Measurements from ENCODE around the gene DNAH5. TPM values are rescaled to one million over a fixed set of nuclear protein-coding genes. Genes with fewer than 3 reads are reported as not detected.
A peak's percentile ranks its signal among the peaks of the same experiment; 100 is the strongest.

Gene DNAH5
- total and polyA plus RNA-seq, 2 of the 8 experiments (the other 6 are each of a cell fraction or from before 2014, with no cell fraction given): 0.30 to 0.73 TPM

- Histone ChIP-seq H4K8ac (ENCODE audit: extremely low read depth, insufficient read depth, low read length) (no peak overlapping the region; the same call in 1 of the 2 replicates), H4K91ac (replicated peaks; ENCODE audit: insufficient read length, low read length) (no peak overlapping the region), H3K18ac (ENCODE audit: extremely low read depth, low read length) (no peak overlapping the region), H4K20me1 (replicated peaks in 1 of 2; ENCODE audit: control insufficient read depth in 1 of 2, insufficient read depth in 2 of 2, low read length in 2 of 2) (no peaks in the 10 kb centered on the region), H2BK5ac (ENCODE audit: low read depth, low read length) (no peak overlapping the region), H2BK15ac (ENCODE audit: low read length) (no peak overlapping the region), H2AK5ac (ENCODE audit: low read depth, low read length) (no peak overlapping the region), H3K4me2 (ENCODE audit: insufficient read depth in 1 of 2, low read depth in 2 of 2, low read length in 2 of 2) (no peak overlapping the region), H2BK120ac (replicated peaks; ENCODE audit: low read depth, low read length) (no peak overlapping the region), H4K5ac (ENCODE audit: insufficient read length, low read depth, low read length) (no peak overlapping the region), H3K14ac (ENCODE audit: insufficient read length) (no peak overlapping the region), H3K9ac (replicated peaks in 1 of 4; ENCODE audit: extremely low read depth in 1 of 4, low read depth in 3 of 4, low read length in 3 of 4) (no peak overlapping the region), H3K27me3 (replicated peaks in 1 of 4; ENCODE audit: control insufficient read depth in 3 of 4, extremely low read depth in 1 of 4, insufficient read depth in 3 of 4, low read length in 3 of 4) (no peaks in the 10 kb centered on the region), H2BK12ac (ENCODE audit: low read depth, low read length) (no peak overlapping the region), H3K9me3 (ENCODE audit: insufficient read depth in 2 of 2, low read depth in 1 of 2, low read length in 1 of 2) (no peaks in the 10 kb centered on the region), H3K4me1 (replicated peaks in 1 of 4; ENCODE audit: control insufficient read depth in 3 of 4, insufficient read depth in 4 of 4, low read length in 3 of 4) (no peaks in the 10 kb centered on the region; a peak in 1 of 7 replicates), H3K4ac (replicated peaks; ENCODE audit: insufficient read length, low read depth, low read length) (no peak overlapping the region), H3K4me3 (ENCODE audit: extremely low read depth in 1 of 4, insufficient read depth in 2 of 4, low read depth in 3 of 4, low read length in 4 of 4) (no peak overlapping the region), H3K79me2 (ENCODE audit: control insufficient read depth in 1 of 2, insufficient read depth in 2 of 2, low read length in 2 of 2) (no peaks in the 10 kb centered on the region), H3K79me1 (ENCODE audit: low read depth, low read length) (no peaks in the 10 kb centered on the region), H2BK20ac (ENCODE audit: low read length) (no peak overlapping the region), H3K56ac (replicated peaks; ENCODE audit: insufficient read length, low read depth, low read length) (no peak overlapping the region), H3K36me3 (ENCODE audit: control insufficient read depth in 2 of 4, insufficient read depth in 4 of 4, low read length in 3 of 4) (no peaks in the 10 kb centered on the region), H3K23me2 (ENCODE audit: low read depth, low read length) (no peaks in the 10 kb centered on the region), H3K27ac (ENCODE audit: low read depth, low read length) (no peak overlapping the region), H3K23ac (ENCODE audit: insufficient read length) (no peak overlapping the region), H2AFZ (ENCODE audit: low read length) (no peak overlapping the region)
- FAIRE-seq (no peak), DNase-seq (ENCODE audit: low read depth in 1 of 2, low spot score in 2 of 2) (no peak)
- POLR2A ChIA-PET (ENCODE audit: partially characterized antibody): no interaction called here
- CTCF ChIA-PET (ENCODE audit: partially characterized antibody): interaction anchor here (1.3 kb wide), 1 partner anchor 32 kb away, joined by 5 read pairs; no protein-coding TSS in a partner anchor
- WGBS, 2 experiments (ENCODE audit: extremely low coverage in 1 of 2, insufficient coverage in 1 of 2, insufficient read length in 1 of 2, insufficient replicate concordance in 2 of 2, low coverage in 1 of 2, low lambda C conversion rate in 2 of 2, missing lambda C conversion rate in 1 of 2): 89% methylated on average over 13 of the region's 13 CpGs; no CpG with 5 or more reads in 1 of the 2 experiments
- no peak for TF ChIP-seq FOSL1 (IDR thresholded peaks at IDR 0.05; ENCODE audit: insufficient read depth, low read depth, low read length)
- 0 out of 2 replicates have a peak, but pooled peaks have one; percentile 50 for TF ChIP-seq YY1 (IDR thresholded peaks at IDR 0.05; ENCODE audit: low read depth, low read length)
These were observed 33.7 kb downstream of the DNAH5 start for GRCh38 chr5:13910637-13911288.

All from H1 (cell line).